GM21786 (cell line): ENCODE data around the gene IFNL3.

Experiments
- ATAC-seq: cut with Tn5 transposase; IDR thresholded peaks from one replicate; pipeline ENCODE4 v1.9.1; 2021; ENCODE audit not compliant: unreplicated experiment

Gene IFNL3

GRCh38 chr19:39194832-39195542, 49.8 kb downstream of the IFNL3 start:
- no peak for ATAC-seq

GRCh38 chr19:39193803-39194202, 51.0 kb downstream of the IFNL3 start:
- ATAC-seq: no peak
